T-helper 2 cell (primary cell): ENCODE data around the gene ANXA2.

Experiments
- DNase-seq, 5 experiments: peaks; one replicate each; pipeline versions ENCODE4 v3.0.0 to v3.0.0-alpha.2; 2012 to 2022

Gene ANXA2

GRCh38 chr15:60363903-60364611 lies 33.7 kb downstream of the ANXA2 start:
- DNase-seq, result no peak

DNA sequence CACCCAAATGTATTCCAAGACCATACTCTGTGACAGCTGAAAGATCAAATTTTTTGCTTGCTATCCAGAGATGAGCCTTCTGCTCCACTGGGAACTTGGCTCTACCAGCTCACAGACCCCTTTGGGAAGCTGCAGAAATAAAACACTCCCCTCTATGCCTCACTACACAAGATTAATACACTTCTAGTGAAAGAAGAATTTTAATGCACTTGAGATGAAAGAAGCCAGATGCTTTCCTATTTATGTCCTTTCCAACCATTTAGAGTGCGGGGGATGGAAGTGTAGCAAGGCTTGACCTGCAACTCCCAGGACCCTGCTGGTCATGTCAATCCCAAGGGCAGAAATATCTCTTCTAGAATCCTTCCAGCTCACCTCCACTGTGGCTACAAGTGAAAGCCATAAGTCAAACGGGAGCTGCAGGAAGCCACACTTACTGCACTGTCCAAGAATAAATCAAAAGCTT lies 34.7 kb downstream of the ANXA2 start:
- DNase-seq, result no peak

DNA sequence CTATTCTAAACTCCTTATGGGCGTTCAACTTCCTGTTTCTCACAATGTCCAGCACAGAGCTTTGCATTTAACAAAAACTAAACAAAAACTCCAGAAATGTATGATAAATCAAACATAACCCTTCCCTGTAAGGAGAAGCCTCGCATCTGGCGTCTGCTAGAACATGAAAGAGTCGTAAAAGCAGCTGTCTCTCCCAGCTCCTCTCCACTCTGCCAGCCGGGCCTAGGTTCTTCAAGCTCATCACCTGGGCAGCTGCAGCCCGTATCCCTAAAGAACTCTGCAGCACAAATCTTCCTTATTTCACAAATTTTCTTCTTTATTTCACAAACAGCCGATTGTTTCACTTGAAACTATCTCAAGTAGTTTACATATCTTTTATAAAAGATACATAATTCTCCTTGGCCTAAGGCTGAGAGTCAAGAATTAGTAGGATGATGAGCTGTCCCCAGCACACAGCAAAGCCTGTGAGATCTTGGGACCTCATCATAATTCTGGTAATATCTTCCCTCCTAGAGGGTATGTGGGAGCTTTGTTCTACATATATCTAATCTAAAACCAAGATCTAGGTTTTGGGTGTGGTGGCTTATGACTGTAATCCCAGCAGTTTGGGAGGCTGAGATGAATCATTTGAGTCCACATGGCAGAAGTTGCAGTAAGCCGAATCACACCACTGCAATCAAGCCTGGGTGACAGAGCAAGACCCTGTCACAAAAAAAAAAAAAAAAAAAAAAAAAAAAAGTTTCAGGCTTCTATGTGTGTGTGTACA lies 35.3 kb downstream of the ANXA2 start:
- DNase-seq, result peak in 1 of 5 experiments; percentile 92

DNA sequence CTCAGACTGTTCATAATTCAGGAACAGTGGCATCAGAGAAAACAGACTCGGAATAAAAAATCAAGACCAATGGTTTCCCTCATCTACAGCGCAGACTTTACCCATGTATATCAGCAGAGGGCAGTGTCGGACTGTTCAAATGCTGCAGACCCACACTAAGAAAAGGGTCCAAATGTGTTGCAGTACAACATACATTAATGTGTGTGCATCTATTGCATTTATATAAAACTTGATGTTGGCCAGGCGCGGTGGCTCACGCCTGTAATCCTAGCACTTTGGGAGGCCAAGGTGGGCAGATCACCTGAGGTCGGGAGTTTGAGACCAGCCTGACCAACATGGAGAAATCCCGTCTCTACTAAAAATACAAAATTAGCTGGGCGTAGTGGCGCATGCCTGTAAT lies 38.0 kb downstream of the ANXA2 start:
- DNase-seq, result peak in 3 of 5 experiments; percentile 9 to 67 (median 13)

DNA sequence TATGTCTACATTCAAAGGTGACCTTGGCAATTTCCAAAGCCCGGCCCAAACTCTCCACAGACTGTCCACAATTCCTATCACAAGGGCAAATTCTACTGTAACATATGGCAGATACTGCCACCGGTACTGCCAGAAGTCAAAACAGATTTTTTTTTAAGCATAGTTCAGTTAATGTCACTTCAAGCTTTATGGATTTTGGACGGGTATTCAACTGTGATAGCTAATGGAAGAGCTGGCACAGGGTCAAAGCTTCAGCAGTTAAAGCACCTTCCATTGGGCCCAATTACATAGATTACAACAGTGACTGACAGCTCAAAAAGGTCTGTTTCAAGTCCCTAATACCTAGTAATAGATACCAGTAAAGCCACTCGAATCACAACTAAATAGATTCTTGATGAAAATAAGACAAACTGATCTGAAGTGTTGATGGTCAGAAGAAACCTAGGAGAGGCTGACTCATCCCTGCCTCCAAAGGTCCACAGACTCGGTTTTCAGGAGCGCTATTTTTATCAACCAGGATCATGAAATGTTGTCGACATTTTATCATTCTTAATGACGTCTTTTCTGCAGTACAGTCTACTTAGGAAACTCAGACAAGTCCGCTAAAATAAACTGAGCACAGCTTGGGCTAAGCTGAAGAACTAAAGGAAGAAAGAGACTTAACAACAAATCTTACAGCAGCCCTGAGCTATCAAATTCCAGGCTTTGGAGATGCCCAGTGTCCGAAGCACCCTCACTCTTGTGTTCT lies 38.7 kb downstream of the ANXA2 start:
- no peak for DNase-seq

DNA sequence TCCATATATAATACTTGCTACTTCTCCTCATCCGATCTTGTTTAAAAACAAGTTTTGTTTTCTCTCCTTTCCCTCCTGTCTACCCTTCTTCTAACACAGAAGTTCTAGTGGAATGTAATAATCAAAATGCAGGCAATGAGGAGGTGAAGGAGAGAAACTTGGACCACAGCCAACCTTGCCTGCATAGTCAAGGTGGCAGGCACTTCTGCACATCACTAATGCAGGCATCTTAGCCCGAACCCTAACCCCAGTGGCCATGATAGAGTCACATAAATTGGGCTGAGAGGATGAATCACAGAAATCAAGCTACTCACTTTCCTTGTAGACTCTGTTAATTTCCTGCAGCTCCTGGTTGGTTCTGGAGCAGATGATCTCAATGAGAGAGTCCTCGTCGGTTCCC lies 41.0 kb downstream of the ANXA2 start:
- no peak for DNase-seq

- DNase-seq, result no peak
These were observed 42.5 kb downstream of the ANXA2 start for GRCh38 chr15:60355148-60355857.

GRCh38 chr15:60353245-60353920 lies 44.4 kb downstream of the ANXA2 start:
- DNase-seq, result no peak

DNA sequence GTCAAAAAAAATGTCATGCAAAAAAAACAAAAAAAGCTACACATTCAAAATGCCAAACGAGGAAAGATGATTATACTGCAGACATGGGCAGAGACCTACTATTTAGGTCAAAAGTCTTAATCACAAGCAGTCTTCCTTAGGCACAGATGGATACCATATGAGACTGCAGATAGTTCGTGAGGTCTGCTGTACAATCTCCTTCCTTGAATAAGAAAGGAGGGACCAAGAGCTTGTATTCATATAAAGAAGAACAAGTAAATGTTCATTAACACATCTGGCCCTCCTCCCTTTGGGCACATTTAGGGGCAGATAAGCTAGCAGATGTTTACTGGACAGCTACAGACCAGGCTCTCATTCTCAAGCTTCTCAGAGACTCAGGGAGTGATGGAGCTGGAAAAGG lies 45.3 kb downstream of the ANXA2 start:
- DNase-seq, result no peak

DNA sequence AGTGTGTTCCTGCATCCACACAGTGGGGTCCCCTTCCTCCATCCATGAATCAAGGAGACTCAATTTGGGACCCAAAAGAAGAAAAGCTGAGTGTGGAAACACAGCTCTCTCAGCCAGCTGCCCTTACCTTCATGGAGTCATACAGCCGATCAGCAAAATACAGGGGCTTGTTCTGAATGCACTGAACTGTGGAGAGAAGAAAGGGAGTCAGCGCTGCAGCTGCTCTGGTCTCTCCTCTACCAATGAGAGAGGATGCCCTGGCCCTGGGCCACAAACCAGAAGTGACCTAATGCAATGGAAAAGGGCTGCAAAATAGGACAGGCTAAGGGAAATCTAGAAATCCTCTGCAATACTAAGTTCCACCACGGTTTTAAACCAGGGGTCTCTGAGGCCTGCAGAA lies 46.7 kb downstream of the ANXA2 start:
- DNase-seq, result no peak

GRCh38 chr15:60350108-60350507 lies 47.7 kb downstream of the ANXA2 start:
- DNase-seq, result no peak

DNA sequence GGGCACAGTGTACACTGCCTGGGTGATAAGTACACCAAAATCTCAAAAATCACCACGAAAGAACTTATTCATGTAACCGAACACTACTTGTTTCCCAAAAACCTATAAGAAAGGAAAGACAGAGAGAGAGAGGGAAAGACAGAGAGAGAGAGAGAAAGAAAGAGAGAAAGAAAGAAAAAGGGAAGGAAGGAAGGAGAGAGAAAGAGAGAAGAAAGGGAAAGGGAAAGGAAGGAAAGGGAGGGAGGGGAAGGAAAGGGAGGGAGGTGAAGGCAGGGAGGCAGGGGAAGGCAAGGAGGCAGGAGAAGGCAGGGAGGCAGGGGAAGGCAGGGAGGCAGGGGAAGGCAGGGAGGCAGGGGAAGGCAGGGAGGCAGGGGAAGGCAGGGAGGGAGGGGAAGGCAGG lies 48.2 kb downstream of the ANXA2 start:
- DNase-seq, result no peak

DNA sequence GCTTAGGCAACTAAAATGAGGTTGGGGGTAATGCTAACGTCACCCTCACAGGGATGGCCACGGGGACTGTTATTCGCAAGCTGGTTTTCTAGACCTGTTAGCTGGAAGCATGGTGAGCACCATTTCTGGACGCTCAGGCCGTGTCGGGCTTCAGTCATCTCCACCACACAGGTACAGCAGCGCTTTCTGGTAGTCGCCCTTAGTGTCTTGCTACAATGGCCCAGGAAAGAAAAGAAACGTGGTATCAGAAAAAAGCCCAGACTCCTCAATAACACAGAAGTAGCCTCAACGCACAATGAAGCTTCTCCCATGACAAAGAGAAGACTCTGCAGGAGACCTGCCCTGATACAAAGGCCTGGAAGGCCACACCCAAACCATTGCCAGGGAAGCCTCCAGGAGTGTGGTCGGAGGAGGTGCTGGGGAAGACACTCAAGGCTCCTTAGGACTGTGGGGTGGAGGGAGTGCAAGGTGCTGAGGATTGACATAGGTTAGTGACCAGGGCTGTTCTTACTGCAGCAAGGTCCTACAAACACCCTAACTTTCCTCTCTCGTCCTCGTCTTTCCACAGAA lies 50.2 kb downstream of the ANXA2 start:
- DNase-seq, result no peak

DNA sequence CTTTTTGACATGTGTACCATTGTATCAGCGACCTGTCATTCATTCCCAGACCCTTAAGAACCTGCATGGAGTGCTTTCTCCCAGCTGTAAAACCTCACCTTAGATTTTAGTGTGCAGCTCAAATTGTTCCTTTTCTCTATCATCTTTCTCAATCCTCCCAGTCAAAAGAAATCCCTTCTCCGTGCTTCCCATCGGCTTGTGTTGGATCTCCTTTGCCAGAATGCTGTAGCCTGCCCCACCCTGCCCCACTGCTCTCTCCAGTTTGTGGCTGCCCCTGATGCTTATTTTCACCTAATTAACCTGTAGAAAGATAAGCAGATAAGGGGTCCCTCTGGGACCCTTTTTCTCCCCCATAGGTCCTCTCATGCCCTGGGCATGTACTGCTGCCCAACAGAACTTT lies 51.1 kb downstream of the ANXA2 start:
- DNase-seq, result no peak

DNA sequence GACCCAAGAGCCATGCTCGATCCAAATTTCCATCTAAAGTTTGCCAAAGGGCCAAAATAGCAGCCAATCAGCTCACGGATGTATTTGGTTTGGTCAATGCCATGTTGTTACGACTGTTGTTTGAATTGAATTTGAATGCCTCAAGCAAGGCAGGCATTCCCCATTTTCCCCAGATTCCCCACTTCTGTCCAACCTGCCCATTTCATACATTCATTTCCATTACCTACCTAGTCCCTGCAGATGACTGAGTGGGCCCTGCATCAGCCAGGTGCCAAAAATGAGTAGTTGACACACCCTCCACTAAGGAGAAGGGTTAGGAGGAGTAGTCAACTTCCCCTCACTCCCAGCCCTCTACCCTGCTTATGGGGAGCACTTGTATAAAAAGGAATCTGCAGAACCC lies 51.7 kb downstream of the ANXA2 start:
- DNase-seq, result no peak

GRCh38 chr15:60345598-60345997 lies 52.2 kb downstream of the ANXA2 start:
- no peak for DNase-seq

DNA sequence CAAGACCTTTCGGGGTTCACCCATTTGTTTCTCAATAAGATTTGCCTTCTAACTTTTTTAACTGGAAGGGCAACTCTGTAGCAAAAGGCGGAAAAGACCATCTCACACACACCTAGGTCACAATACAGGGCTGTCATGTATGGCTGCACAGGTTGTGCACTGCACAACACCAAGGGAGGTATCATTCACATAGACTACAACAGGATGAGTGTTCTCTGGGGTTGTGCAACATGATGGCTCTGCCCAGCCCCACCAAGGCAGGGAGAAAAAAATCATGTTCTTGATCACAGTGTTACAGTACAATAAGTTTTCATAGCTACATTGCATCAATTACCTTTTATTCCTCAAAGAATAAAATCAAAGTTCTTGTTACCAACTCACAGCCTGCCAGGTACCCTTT lies 52.8 kb downstream of the ANXA2 start:
- no peak for DNase-seq

DNA sequence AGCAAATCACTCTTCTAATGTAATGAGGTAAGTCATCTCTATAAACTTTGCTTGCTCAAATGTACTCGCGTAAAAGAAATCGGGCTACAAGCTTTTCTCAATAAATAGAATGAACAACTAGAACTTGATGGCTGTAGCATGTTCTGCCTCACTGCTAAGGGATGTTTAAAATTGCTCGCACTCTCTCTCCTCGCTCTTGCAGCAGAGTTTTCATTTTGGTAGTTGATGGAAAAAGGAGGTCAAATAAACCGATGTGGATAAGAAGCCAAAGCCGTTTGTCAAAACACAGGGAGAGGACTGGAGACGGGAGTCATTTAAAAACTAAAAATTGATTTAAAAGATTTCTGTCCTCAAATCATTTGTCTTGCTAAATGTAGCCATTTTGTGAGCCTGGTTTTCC lies 53.3 kb downstream of the ANXA2 start:
- no peak for DNase-seq

GRCh38 chr15:60343221-60343970 lies 54.4 kb downstream of the ANXA2 start:
- DNase-seq, result peak in 1 of 5 experiments; percentile 13

GRCh38 chr15:60340207-60340921 lies 57.4 kb downstream of the ANXA2 start:
- DNase-seq, result no peak
